ENCODE measurements around the gene LIPC. TPM values are rescaled to one million over a fixed set of nuclear protein-coding genes. Genes with fewer than 3 reads are reported as not detected.

LIPC gene
- total RNA-seq, 1 donor from 2014 or later = 0.13 TPM

GRCh38 chr15:58608711-58609110, 176.9 kb downstream of the LIPC start:
- DNase-seq (ENCODE audit: low read depth, low spot score) = no peak

GRCh38 chr15:58611731-58612676, 180.2 kb downstream of the LIPC start:
- DNase-seq (ENCODE audit: low read depth, low spot score) = no peak

- no peak for DNase-seq (ENCODE audit: low read depth, low spot score)
Measured at GRCh38 chr15:58616171-58616570, 184.4 kb downstream of the LIPC start.
